ENCODE data around the gene KNOP1. TPM values are rescaled to one million over a fixed set of nuclear protein-coding genes. Genes with fewer than 3 reads are reported as not detected.

KNOP1 gene
- total RNA-seq, 4 donors from 2014 or later, result 17.3 to 37.2 (median 26.2) TPM

GRCh38 chr16:19706846-19707245, 11.2 kb downstream of the KNOP1 start:
- Histone ChIP-seq H3K4me1 (peaks cover 0 to 28% (median 5%) of the 10 kb centered on the region in 4 donors), H3K27me3 (no peaks in the 10 kb centered on the region), H3K36me3 (peaks cover 0 to 98% (median 0%) of the 10 kb centered on the region in 3 donors), H3K4me3 (no peak overlapping the region), H3K27ac (peak overlapping the region in 1 of 4 donors; percentile 88), H3K9me3 (no peaks in the 10 kb centered on the region)
- TF ChIP-seq POLR2A (IDR thresholded peaks at IDR 0.05), result no peak
- TF ChIP-seq EP300 (IDR thresholded peaks at IDR 0.05), result no peak
- TF ChIP-seq CTCF (IDR thresholded peaks at IDR 0.05), result no peak
- WGBS, 2 donors, result 91 to 97% methylated on average over 15 of the region's 15 CpGs
- no peak for DNase-seq (ENCODE audit: low spot score in 2 of 2)

DNA sequence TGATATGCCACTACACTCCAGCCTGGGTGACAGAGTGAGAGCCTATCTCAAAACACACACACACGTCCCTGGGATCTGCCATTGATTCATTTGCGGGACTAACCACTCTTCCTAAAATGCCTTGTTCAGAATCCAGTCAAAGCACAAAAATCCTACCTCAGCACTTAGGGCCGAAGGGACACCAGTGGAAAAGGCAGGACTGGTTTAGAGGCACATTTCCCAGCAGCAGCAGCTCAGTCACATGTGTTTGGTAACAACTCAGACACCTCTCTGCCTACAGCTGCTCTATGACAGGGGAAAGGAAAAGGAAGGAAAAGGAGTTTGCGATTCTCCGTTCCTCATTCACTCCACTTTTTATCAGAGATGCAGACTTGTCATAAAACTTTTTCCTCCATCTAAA, 12.2 kb downstream of the KNOP1 start:
- no peak for DNase-seq (ENCODE audit: low spot score in 2 of 2)

DNA sequence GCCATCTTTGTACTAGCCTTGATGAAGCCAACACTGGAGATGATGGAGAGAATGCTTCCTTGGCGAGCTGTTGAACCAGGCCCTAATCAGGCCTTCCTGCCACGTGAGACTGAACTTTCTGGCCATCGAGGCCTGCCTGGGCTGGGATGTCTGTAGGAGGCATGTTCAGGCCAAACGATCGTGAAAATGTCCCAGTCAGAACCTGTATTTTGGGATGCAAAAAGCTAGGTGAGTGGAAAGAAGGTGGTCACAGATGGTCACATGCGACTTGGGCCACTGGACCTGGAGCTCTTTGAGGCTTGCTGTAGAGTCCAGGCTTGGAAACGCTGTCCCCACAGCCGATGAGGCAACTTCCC, 12.9 kb downstream of the KNOP1 start:
- no peak overlapping the region for H3K4me3 ChIP-seq
- WGBS, 2 donors, result 89 to 90% methylated on average over 8 of the region's 8 CpGs
- no peaks in the 10 kb centered on the region for H3K27me3 ChIP-seq
- no peaks in the 10 kb centered on the region for H3K9me3 ChIP-seq
- H3K4me1 ChIP-seq, result peaks cover 0 to 28% (median 13%) of the 10 kb centered on the region in 4 donors
- no peak for TF ChIP-seq EP300 (IDR thresholded peaks at IDR 0.05)
- TF ChIP-seq POLR2A (IDR thresholded peaks at IDR 0.05), result no peak
- TF ChIP-seq CTCF (IDR thresholded peaks at IDR 0.05), result no peak
- DNase-seq (ENCODE audit: low spot score in 2 of 2), result no peak
- H3K36me3 ChIP-seq, result peaks cover 0 to 90% (median 0%) of the 10 kb centered on the region in 3 donors
- H3K27ac ChIP-seq, result peak overlapping the region; percentile 38 to 88 (median 70)

More for the DNA sequence above, 12.2 kb downstream of the KNOP1 start:
- peaks cover 0 to 21% (median 8%) of the 10 kb centered on the region in 4 donors for H3K4me1 ChIP-seq
- no peak overlapping the region for H3K4me3 ChIP-seq
- WGBS, 2 donors, result 81 to 86% methylated on average over 4 to 5 of the region's 5 CpGs
- no peaks in the 10 kb centered on the region for H3K9me3 ChIP-seq
- no peak for TF ChIP-seq CTCF (IDR thresholded peaks at IDR 0.05)
- TF ChIP-seq EP300 (IDR thresholded peaks at IDR 0.05), result peak in 1 of 2 donors; percentile 18
- TF ChIP-seq POLR2A (IDR thresholded peaks at IDR 0.05), result no peak
- peak overlapping the region in 3 of 4 donors; percentile 56 to 88 (median 83) for H3K27ac ChIP-seq
- no peaks in the 10 kb centered on the region for H3K27me3 ChIP-seq
- peaks cover 0 to 98% (median 0%) of the 10 kb centered on the region in 3 donors for H3K36me3 ChIP-seq

- H3K36me3 ChIP-seq, result peaks cover 0 to 88% (median 0%) of the 10 kb centered on the region in 3 donors
- peak in 1 of 2 donors; percentile 84 for TF ChIP-seq EP300 (IDR thresholded peaks at IDR 0.05)
- no peak for TF ChIP-seq POLR2A (IDR thresholded peaks at IDR 0.05)
- TF ChIP-seq CTCF (IDR thresholded peaks at IDR 0.05), result no peak
- 84 to 87% methylated on average over 18 of the region's 18 CpGs for WGBS, 2 donors
- H3K27me3 ChIP-seq, result no peaks in the 10 kb centered on the region
- peaks cover 0 to 34% (median 19%) of the 10 kb centered on the region in 4 donors for H3K4me1 ChIP-seq
- no peaks in the 10 kb centered on the region for H3K9me3 ChIP-seq
- peak overlapping the region; percentile 38 to 88 (median 70) for H3K27ac ChIP-seq
- peak in 1 of 2 donors; percentile 66 for DNase-seq (ENCODE audit: low spot score in 2 of 2)
- no peak overlapping the region for H3K4me3 ChIP-seq
Measured at GRCh38 chr16:19704321-19705145, 13.5 kb downstream of the KNOP1 start.

Measured in tibial nerve (tissue), 4 donors.